ENCODE measurements around the gene ESYT2. TPM values are rescaled to one million over a fixed set of nuclear protein-coding genes. Genes with fewer than 3 reads are reported as not detected.

ESYT2 gene
- total and polyA plus RNA-seq, 9 of the 15 experiments (the other 6 are each of a cell fraction or from before 2014, with no cell fraction given) = 5.8 to 86.9 (median 64.7) TPM

DNA sequence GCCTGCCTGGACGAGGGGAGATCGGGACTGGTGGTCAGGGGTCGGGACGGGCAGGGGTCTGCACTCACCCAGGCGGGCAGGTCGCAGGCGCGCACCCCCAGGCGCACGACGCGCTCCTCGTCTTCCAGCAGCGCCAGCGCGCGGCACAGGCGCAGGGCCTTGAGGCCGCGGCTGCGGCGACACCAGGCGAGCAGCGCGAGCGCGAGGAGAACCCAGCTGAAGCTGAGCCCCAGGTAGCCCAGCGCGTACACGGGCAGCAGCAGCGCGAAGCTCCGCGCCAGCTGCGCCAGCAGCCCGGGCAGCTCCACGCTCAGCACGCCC, 328 bp downstream of the ESYT2 start (continued):
- TF ChIP-seq TRIM24 (IDR thresholded peaks at IDR 0.05) (no peak), ZEB2 (IDR thresholded peaks at IDR 0.05) (no peak), ZNF507 (tag; conservative IDR thresholded peaks at IDR 0.05) (no peak), BRCA1 (IDR thresholded peaks at IDR 0.05) (no peak), BRCA1 (CRISPR knock-in tag; IDR thresholded peaks at IDR 0.05) (no peak), ZNF583 (CRISPR knock-in tag; IDR thresholded peaks at IDR 0.05) (0 out of 2 replicates have a peak, but pooled peaks have one; percentile 23), CREM (IDR thresholded peaks at IDR 0.05; ENCODE audit: low read depth) (peak; percentile 49; the same call in 1 of the 2 replicates), GABPA (tag; conservative IDR thresholded peaks at IDR 0.05; ENCODE audit: low read depth) (no peak), XRCC5 (IDR thresholded peaks at IDR 0.05; ENCODE audit: low read depth, low read length) (no peak), RBBP5 (IDR thresholded peaks at IDR 0.05; ENCODE audit: borderline replicate concordance, insufficient read depth, low read length, poor library complexity, severe bottlenecking) (peak; percentile 63), L3MBTL2 (IDR thresholded peaks at IDR 0.05) (no peak), GMEB1 (CRISPR knock-in tag; IDR thresholded peaks at IDR 0.05) (no peak), ZFP30 (CRISPR knock-in tag; IDR thresholded peaks at IDR 0.05; ENCODE audit: borderline replicate concordance) (no peak), KDM5B (IDR thresholded peaks at IDR 0.05; ENCODE audit: insufficient replicate concordance, low read depth, low read length) (peak; percentile 14), TGIF2 (CRISPR knock-in tag; IDR thresholded peaks at IDR 0.05) (no peak)
- TF ChIP-seq, protein P1, sequence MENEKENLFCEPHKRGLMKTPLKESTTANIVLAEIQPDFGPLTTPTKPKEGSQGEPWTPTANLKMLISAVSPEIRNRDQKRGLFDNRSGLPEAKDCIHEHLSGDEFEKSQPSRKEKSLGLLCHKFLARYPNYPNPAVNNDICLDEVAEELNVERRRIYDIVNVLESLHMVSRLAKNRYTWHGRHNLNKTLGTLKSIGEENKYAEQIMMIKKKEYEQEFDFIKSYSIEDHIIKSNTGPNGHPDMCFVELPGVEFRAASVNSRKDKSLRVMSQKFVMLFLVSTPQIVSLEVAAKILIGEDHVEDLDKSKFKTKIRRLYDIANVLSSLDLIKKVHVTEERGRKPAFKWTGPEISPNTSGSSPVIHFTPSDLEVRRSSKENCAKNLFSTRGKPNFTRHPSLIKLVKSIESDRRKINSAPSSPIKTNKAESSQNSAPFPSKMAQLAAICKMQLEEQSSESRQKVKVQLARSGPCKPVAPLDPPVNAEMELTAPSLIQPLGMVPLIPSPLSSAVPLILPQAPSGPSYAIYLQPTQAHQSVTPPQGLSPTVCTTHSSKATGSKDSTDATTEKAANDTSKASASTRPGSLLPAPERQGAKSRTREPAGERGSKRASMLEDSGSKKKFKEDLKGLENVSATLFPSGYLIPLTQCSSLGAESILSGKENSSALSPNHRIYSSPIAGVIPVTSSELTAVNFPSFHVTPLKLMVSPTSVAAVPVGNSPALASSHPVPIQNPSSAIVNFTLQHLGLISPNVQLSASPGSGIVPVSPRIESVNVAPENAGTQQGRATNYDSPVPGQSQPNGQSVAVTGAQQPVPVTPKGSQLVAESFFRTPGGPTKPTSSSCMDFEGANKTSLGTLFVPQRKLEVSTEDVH (IDR thresholded peaks at IDR 0.05; ENCODE audit: low read depth, partially characterized antibody) = no peak
- TF ChIP-seq, protein P2, sequence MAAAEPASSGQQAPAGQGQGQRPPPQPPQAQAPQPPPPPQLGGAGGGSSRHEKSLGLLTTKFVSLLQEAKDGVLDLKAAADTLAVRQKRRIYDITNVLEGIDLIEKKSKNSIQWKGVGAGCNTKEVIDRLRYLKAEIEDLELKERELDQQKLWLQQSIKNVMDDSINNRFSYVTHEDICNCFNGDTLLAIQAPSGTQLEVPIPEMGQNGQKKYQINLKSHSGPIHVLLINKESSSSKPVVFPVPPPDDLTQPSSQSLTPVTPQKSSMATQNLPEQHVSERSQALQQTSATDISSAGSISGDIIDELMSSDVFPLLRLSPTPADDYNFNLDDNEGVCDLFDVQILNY (CRISPR knock-in tag; IDR thresholded peaks at IDR 0.05) = 0 out of 2 replicates have a peak, but pooled peaks have one; percentile 38
- TF ChIP-seq, protein P3, sequence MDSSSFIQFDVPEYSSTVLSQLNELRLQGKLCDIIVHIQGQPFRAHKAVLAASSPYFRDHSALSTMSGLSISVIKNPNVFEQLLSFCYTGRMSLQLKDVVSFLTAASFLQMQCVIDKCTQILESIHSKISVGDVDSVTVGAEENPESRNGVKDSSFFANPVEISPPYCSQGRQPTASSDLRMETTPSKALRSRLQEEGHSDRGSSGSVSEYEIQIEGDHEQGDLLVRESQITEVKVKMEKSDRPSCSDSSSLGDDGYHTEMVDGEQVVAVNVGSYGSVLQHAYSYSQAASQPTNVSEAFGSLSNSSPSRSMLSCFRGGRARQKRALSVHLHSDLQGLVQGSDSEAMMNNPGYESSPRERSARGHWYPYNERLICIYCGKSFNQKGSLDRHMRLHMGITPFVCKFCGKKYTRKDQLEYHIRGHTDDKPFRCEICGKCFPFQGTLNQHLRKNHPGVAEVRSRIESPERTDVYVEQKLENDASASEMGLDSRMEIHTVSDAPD (CRISPR knock-in tag; IDR thresholded peaks at IDR 0.05) = no peak
- TF ChIP-seq, protein P4, sequence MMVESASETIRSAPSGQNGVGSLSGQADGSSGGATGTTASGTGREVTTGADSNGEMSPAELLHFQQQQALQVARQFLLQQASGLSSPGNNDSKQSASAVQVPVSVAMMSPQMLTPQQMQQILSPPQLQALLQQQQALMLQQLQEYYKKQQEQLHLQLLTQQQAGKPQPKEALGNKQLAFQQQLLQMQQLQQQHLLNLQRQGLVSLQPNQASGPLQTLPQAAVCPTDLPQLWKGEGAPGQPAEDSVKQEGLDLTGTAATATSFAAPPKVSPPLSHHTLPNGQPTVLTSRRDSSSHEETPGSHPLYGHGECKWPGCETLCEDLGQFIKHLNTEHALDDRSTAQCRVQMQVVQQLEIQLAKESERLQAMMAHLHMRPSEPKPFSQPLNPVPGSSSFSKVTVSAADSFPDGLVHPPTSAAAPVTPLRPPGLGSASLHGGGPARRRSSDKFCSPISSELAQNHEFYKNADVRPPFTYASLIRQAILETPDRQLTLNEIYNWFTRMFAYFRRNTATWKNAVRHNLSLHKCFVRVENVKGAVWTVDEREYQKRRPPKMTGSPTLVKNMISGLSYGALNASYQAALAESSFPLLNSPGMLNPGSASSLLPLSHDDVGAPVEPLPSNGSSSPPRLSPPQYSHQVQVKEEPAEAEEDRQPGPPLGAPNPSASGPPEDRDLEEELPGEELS (CRISPR knock-in tag; IDR thresholded peaks at IDR 0.05; ENCODE audit: borderline replicate concordance) = 0 out of 2 replicates have a peak, but pooled peaks have one; percentile 52
- TF ChIP-seq, protein P5, sequence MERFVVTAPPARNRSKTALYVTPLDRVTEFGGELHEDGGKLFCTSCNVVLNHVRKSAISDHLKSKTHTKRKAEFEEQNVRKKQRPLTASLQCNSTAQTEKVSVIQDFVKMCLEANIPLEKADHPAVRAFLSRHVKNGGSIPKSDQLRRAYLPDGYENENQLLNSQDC (CRISPR knock-in tag; IDR thresholded peaks at IDR 0.05) = no peak

Measured in K562 (cell line).